IPS-18c (cell line): ENCODE measurements around the gene ANXA5.

Experiments used
- H3K4me3 ChIP-seq: 2 replicates; pipeline ENCODE4 v1.7.0; 2013; ENCODE audit warnings: low read depth, mild to moderate bottlenecking, low read length, moderate library complexity; ENCODE audit not compliant: insufficient read depth
- H3K9me3 ChIP-seq: one replicate; pipeline ENCODE4 v1.6.1; 2013; ENCODE audit warnings: mild to moderate bottlenecking, low read length, moderate library complexity; ENCODE audit not compliant: control insufficient read depth, insufficient read depth

Gene ANXA5

GRCh38 chr4:121688701-121689100 lies 8.1 kb downstream of the ANXA5 start:
- Histone ChIP-seq H3K9me3 (no peaks in the 10 kb centered on the region), H3K4me3 (no peak overlapping the region)

- Histone ChIP-seq H3K9me3 (no peaks in the 10 kb centered on the region), H3K4me3 (no peak overlapping the region)
Observed at GRCh38 chr4:121688261-121688660, 8.5 kb downstream of the ANXA5 start.

GRCh38 chr4:121686255-121686654 lies 10.5 kb downstream of the ANXA5 start:
- H3K9me3 ChIP-seq = no peaks in the 10 kb centered on the region

GRCh38 chr4:121685257-121685656 lies 11.5 kb downstream of the ANXA5 start:
- Histone ChIP-seq H3K9me3 (no peaks in the 10 kb centered on the region), H3K4me3 (no peak overlapping the region)

More at GRCh38 chr4:121686255-121686654, 10.5 kb downstream of the ANXA5 start:
- no peak overlapping the region for H3K4me3 ChIP-seq

GRCh38 chr4:121684561-121684960 lies 12.2 kb downstream of the ANXA5 start:
- Histone ChIP-seq H3K9me3 (no peaks in the 10 kb centered on the region), H3K4me3 (no peak overlapping the region)

- H3K4me3 ChIP-seq = no peak overlapping the region
- no peaks in the 10 kb centered on the region for H3K9me3 ChIP-seq
Observed at GRCh38 chr4:121684016-121684415, 12.8 kb downstream of the ANXA5 start.

GRCh38 chr4:121680571-121680970 lies 16.2 kb downstream of the ANXA5 start:
- Histone ChIP-seq H3K4me3 (no peak overlapping the region), H3K9me3 (no peaks in the 10 kb centered on the region)

- no peak overlapping the region for H3K4me3 ChIP-seq
- no peaks in the 10 kb centered on the region for H3K9me3 ChIP-seq
Observed at GRCh38 chr4:121679951-121680350, 16.8 kb downstream of the ANXA5 start.

- Histone ChIP-seq H3K4me3 (no peak overlapping the region), H3K9me3 (no peaks in the 10 kb centered on the region)
Observed at GRCh38 chr4:121679267-121679666, 17.5 kb downstream of the ANXA5 start.

GRCh38 chr4:121677524-121677923 lies 19.3 kb downstream of the ANXA5 start:
- H3K9me3 ChIP-seq = no peaks in the 10 kb centered on the region
- H3K4me3 ChIP-seq = no peak overlapping the region

GRCh38 chr4:121676345-121677075 lies 20.3 kb downstream of the ANXA5 start:
- Histone ChIP-seq H3K4me3 (no peak overlapping the region), H3K9me3 (no peaks in the 10 kb centered on the region)

GRCh38 chr4:121675715-121676114 lies 21.1 kb downstream of the ANXA5 start:
- Histone ChIP-seq H3K9me3 (no peaks in the 10 kb centered on the region), H3K4me3 (no peak overlapping the region)

- H3K9me3 ChIP-seq = no peaks in the 10 kb centered on the region
- no peak overlapping the region for H3K4me3 ChIP-seq
Observed at GRCh38 chr4:121674696-121675095, 22.1 kb downstream of the ANXA5 start.

- Histone ChIP-seq H3K9me3 (no peaks in the 10 kb centered on the region), H3K4me3 (no peak overlapping the region)
Observed at GRCh38 chr4:121674191-121674590, 22.6 kb downstream of the ANXA5 start.

GRCh38 chr4:121669163-121669550 lies 27.6 kb downstream of the ANXA5 start:
- H3K4me3 ChIP-seq = no peak overlapping the region

GRCh38 chr4:121668368-121669162 lies 28.2 kb downstream of the ANXA5 start:
- Histone ChIP-seq H3K4me3 (no peak overlapping the region), H3K9me3 (no peaks in the 10 kb centered on the region)

More at GRCh38 chr4:121669163-121669550, 27.6 kb downstream of the ANXA5 start:
- no peaks in the 10 kb centered on the region for H3K9me3 ChIP-seq

GRCh38 chr4:121666091-121666679 lies 30.6 kb downstream of the ANXA5 start:
- Histone ChIP-seq H3K4me3 (no peak overlapping the region), H3K9me3 (no peaks in the 10 kb centered on the region)

- no peak overlapping the region for H3K4me3 ChIP-seq
- no peaks in the 10 kb centered on the region for H3K9me3 ChIP-seq
Observed at GRCh38 chr4:121665371-121665770, 31.4 kb downstream of the ANXA5 start.
